RWPE2 (cell line): ENCODE results near the gene NEURL1.

Source experiments
- ATAC-seq: fragments of 200-7000 bp; cut with Tn5 transposase; 3 replicates; pipeline ENCODE4 v1.9.1; 2021; ENCODE audit warnings: low read depth
- DNase-seq: peaks from one replicate; pipeline ENCODE4 v3.0.0-alpha.2; 2020; ENCODE audit warnings: low spot score
- H3K27ac ChIP-seq: fragments of 450-650 bp; 2 replicates; pipeline ENCODE4 v1.5.1; 2017; ENCODE audit warnings: mild to moderate bottlenecking; ENCODE audit not compliant: poor library complexity, severe bottlenecking
- H3K27me3 ChIP-seq: fragments of 250-450 bp; sonication (Bioruptor Pico); 2 replicates; pipeline ENCODE4 v1.5.1; 2021; ENCODE audit warnings: mild to moderate bottlenecking, moderate library complexity; ENCODE audit not compliant: insufficient read depth, poor library complexity, severe bottlenecking
- H3K36me3 ChIP-seq: fragments of 250-450 bp; sonication (Bioruptor Pico); 2 replicates; pipeline ENCODE4 v1.5.1; 2020; ENCODE audit warnings: low read depth, mild to moderate bottlenecking, moderate library complexity
- H3K4me1 ChIP-seq: fragments of 250-450 bp; sonication (Bioruptor Pico); 2 replicates; pipeline ENCODE4 v1.5.1; 2021; ENCODE audit warnings: mild to moderate bottlenecking, moderate library complexity; ENCODE audit not compliant: insufficient read depth, poor library complexity, severe bottlenecking
- H3K4me3 ChIP-seq: fragments of 250-450 bp; sonication (Bioruptor Pico); 2 replicates; pipeline ENCODE4 v1.5.1; 2021; ENCODE audit warnings: mild to moderate bottlenecking, moderate library complexity; ENCODE audit not compliant: severe bottlenecking
- H3K9me3 ChIP-seq: fragments of 250-450 bp; sonication (Bioruptor Pico); 2 replicates; pipeline ENCODE4 v1.5.1; 2021; ENCODE audit warnings: mild to moderate bottlenecking, moderate library complexity; ENCODE audit not compliant: severe bottlenecking
- TF ChIP-seq, protein P1 (sequence below): fragments of 450-650 bp; IDR thresholded peaks from one replicate; pipeline ENCODE4 v1.5.1; 2017; ENCODE audit warnings: mild to moderate bottlenecking, moderate library complexity; ENCODE audit not compliant: poor library complexity, severe bottlenecking

The NEURL1 gene

DNA sequence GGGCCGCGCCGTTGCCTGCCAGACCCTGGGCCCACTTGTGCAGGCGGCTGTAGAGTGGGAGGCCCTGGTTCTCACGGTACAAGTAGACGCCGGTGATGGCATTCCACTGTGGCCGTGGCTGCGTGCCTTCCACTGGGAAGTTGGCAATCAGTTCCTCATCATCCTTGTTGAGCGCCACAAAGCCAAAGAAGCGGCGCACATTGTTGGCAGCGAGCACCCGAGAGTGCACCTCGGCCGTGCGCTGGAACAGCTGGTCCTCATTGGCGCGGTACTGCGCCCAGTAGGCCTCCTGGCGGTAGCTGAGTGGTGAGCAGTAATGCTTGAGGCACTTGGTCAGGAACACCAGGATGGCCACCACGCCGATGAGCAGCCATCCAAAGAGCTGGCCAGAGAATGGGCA, 46.3 kb upstream of the NEURL1 start:
- no peaks in the 10 kb centered on the region for H3K27me3 ChIP-seq
- no peak overlapping the region for H3K4me3 ChIP-seq
- ATAC-seq (no peak), DNase-seq (no peak)
- TF ChIP-seq, protein P1, sequence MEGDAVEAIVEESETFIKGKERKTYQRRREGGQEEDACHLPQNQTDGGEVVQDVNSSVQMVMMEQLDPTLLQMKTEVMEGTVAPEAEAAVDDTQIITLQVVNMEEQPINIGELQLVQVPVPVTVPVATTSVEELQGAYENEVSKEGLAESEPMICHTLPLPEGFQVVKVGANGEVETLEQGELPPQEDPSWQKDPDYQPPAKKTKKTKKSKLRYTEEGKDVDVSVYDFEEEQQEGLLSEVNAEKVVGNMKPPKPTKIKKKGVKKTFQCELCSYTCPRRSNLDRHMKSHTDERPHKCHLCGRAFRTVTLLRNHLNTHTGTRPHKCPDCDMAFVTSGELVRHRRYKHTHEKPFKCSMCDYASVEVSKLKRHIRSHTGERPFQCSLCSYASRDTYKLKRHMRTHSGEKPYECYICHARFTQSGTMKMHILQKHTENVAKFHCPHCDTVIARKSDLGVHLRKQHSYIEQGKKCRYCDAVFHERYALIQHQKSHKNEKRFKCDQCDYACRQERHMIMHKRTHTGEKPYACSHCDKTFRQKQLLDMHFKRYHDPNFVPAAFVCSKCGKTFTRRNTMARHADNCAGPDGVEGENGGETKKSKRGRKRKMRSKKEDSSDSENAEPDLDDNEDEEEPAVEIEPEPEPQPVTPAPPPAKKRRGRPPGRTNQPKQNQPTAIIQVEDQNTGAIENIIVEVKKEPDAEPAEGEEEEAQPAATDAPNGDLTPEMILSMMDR = no peak
- H3K27ac ChIP-seq = no peak overlapping the region
- peaks cover 45% of the 10 kb centered on the region for H3K36me3 ChIP-seq
- H3K9me3 ChIP-seq = no peaks in the 10 kb centered on the region
- H3K4me1 ChIP-seq = peaks cover 8% of the 10 kb centered on the region

DNA sequence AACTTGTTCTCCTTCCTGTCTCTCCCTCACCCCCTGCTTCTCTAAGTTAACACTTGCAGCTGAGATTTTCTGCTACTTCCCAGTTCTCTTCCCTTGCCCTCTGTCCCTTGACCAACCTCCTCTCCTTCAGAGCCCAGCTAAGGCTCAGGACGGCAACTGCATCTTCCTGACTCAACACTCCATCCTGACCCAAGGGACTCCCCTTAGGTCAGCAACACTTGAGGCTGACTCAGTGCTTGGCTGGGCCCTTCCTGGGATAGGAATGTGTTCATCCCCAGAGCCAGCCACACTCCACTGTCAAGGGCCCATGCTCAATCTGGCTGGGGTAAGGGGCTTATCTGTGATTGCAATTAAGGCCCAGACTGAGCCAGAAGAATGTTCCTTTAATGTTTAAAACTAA, 44.8 kb upstream of the NEURL1 start:
- TF ChIP-seq, protein P1 = no peak
- Histone ChIP-seq H3K4me3 (no peak overlapping the region), H3K27ac (no peak overlapping the region), H3K9me3 (no peaks in the 10 kb centered on the region), H3K4me1 (peaks cover 8% of the 10 kb centered on the region), H3K27me3 (no peaks in the 10 kb centered on the region), H3K36me3 (peaks cover 29% of the 10 kb centered on the region)
- DNase-seq = no peak
- ATAC-seq = peak; percentile 62

DNA sequence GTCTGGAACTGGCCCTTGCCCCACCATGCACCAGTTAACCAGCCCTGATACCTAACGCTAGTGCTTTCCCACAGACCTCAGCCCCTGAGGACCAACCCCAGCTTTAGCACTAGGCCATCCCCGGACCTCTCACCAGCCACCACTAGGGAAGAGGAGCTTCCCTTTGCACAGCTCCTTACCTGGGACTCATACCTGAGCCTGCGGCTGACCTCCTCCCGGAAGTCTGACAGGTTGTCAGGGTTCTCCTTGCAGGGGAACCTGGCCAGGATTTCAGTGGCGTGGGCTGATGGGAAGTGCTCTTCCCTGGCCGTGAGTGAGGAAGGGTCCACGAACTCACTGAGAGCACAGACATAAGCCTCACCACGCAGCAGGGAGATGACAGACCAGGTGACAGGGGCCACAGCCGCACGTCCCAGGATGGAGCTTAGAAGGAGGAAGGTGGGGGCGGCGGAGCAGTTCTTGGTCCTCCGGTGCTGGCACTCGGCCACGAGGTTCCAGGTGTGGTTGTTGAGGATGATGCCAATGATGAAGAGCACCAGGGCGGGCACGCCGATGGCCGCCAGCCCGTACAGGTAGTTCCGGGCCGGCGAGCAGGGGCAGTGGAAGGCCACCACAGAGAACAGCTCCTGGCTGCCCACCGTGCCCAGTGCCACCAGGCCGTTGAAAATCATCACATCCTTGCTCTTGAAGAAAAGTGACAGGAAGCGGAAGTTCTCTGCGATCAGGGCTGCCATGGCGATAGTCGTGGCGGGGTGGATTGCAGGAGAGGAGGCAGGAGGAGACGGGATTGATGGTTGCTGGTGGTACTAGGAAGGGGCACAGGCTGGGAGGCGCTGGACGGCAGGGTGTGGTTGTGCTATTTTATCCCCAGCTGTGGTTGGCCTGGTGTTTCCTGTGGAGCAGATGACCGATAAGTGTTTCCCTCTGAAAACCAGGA, 44.0 kb upstream of the NEURL1 start:
- Histone ChIP-seq H3K36me3 (peaks cover 22% of the 10 kb centered on the region), H3K27me3 (no peaks in the 10 kb centered on the region), H3K4me1 (peaks cover 8% of the 10 kb centered on the region), H3K4me3 (no peak overlapping the region), H3K9me3 (no peaks in the 10 kb centered on the region), H3K27ac (no peak overlapping the region)
- ATAC-seq (no peak), DNase-seq (no peak)
- TF ChIP-seq, protein P1 = no peak

DNA sequence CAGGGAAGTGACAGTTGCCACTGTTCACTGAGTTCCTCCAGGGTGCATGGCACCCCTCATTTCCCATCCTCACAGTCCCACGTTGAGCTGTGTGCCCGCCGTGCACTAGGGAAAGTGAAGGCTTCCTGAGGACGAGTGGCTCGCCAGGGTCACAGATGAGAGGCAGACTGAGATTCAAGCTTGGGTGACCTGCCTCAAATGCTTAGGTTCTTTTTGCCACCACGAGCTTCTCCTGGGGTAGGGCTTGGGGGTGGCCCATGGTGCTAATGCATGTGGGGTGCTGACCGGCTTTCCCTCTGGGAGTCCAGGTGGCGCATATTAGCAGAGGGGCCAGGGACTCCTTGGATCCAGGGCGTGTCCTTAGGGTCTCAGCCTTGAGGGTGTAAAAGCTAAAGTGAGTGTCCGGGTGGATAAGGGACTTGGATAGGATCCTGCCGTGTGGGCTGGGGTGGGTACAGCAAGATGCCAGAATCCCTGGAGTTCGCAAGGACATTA, 43.3 kb upstream of the NEURL1 start:
- H3K36me3 ChIP-seq = peaks cover 14% of the 10 kb centered on the region
- ATAC-seq = no peak
- peak overlapping the region; percentile 37 for H3K27ac ChIP-seq

More for the DNA sequence above, 43.3 kb upstream of the NEURL1 start:
- TF ChIP-seq, protein P1 = no peak
- Histone ChIP-seq H3K4me3 (no peak overlapping the region), H3K4me1 (peaks cover 8% of the 10 kb centered on the region), H3K27me3 (no peaks in the 10 kb centered on the region), H3K9me3 (no peaks in the 10 kb centered on the region)
- no peak for DNase-seq
